ENCODE results near the gene MOBP.

- TF ChIP-seq CTCF (IDR thresholded peaks at IDR 0.05) = no peak
- TF ChIP-seq POLR2A (IDR thresholded peaks at IDR 0.05) = no peak
Observed at GRCh38 chr3:39541442-39541841, 74.0 kb downstream of the MOBP start.

Data from adrenal gland (tissue), 5 donors.